ENCODE measurements around the gene SLC35E1.
"Not testable (repeated sequence)": the region's sequence is repeated elsewhere in the genome, so short reads cannot be mapped to it uniquely, and the experiment has no call there.

Gene SLC35E1

DNA sequence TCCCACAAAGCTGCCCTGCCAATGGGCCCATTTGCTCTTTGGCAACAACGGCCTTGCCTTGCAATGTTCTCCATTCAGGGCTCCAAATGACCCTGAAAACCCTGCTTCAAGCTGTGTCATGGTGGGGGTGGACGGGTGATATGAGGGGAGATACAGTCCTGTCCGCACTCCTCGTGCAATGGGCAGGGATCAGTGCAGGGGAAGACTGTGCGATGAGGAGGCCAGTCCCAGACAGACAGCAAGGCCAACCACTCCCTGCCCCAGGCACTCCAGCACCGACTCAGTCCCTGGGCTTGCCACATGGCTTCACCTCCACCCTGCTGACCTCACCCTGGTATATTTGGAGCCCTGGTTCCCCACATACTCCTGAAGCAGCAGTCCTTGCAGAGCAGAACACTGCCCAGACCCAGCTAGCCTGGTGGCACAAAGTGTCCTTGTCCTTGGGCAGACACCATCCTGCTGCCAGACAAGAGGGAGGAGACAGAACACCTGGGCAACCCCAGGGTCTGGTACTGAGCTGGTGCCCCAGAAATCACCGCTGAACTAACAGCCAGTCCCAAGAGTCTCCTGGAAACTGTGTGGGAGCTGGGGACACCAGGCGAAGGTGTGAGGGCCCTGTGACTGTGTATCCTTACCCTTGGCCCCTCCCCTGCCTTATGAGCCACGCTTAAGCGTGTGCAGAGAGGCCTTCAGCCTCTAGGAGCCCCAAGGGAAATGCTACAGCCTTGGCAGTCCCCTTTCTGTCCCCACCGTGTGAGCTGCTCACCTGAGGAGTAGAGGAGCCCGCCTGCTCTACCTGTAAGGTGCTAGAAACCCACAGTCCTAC is 9.1 kb upstream of the SLC35E1 start:
- no peak for DNase-seq

DNA sequence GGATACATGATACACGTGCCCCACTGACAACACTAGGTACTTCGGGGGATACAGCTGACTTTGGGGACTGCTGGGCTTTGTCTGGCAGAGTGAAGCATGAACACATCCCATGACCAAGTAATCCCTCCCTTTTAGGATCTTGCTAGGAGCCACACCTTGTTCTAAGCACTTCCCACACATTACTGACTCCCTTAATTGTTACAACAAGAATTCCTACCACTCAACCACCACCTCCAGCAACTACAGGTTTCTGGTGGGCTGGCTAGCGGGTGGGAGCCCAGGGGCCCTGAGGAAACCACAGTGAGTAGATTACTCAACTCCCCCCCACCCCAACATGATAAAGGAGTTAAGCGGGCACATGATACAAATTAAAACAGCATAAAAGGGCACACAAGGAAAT is 7.2 kb upstream of the SLC35E1 start:
- no peak for DNase-seq

DNA sequence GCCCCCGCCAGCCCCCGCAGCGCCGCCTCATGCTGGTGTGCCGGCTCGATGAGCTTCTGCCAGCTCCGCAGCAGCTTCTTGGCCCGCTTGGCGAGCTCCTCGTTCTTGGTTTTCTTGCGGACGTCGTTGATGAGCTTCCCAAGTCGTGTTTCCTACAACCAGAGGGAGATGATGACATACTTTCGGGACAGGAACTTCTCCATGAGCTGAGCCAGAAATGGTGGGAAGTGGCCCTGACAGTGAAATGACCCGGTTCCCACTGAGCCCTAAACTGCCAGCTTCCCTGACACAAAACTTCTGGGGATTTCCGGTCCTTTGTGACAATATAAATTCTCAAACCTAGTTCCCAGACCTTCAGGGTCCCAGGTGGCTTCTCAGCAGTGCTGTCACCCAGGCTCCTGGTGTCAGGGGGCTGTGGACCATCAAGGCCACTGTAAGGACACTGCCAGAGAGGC is 5.3 kb upstream of the SLC35E1 start:
- no peak for DNase-seq

DNA sequence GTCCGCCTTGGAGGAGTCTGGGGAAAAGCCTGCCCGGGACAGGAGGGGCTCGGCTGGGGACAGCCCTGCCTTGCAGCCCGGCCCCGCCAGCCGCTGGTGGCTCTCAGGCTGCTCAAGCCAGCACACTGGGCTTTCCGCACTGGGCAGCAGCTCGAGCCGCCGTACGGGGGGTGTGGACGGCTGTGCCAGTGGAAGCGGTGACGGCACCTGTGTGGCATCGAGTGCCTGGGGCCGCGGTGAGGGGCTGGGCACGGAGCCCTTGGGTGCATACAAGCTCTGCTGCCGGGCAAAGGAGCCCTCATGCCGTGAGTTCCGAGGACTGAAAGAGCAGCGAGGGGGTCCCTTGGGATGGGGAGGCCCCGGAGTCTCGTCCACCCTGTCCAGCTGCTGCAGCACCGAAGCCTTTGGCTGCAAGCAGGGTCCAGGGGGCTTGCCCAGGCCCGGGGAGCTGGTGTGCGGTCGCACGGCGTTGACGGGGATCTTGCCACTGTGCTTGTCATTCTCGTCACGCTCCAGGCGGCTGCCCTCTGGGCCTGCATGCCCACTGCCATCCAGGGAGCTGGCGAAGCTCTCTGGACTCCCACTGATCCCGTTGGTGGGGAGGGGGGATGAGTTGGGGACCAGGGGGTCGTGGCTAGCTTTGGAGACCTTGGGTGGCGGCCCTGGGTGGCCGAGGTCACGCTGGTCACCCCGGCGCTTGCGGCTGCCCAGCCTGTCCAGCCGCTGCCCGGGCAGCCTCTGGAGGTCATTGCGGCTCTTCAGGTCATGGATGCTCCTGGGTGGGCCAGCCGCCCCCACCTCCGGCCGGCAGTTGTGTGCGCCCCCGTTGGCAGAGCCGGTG is 4.7 kb upstream of the SLC35E1 start:
- no peak for DNase-seq

DNA sequence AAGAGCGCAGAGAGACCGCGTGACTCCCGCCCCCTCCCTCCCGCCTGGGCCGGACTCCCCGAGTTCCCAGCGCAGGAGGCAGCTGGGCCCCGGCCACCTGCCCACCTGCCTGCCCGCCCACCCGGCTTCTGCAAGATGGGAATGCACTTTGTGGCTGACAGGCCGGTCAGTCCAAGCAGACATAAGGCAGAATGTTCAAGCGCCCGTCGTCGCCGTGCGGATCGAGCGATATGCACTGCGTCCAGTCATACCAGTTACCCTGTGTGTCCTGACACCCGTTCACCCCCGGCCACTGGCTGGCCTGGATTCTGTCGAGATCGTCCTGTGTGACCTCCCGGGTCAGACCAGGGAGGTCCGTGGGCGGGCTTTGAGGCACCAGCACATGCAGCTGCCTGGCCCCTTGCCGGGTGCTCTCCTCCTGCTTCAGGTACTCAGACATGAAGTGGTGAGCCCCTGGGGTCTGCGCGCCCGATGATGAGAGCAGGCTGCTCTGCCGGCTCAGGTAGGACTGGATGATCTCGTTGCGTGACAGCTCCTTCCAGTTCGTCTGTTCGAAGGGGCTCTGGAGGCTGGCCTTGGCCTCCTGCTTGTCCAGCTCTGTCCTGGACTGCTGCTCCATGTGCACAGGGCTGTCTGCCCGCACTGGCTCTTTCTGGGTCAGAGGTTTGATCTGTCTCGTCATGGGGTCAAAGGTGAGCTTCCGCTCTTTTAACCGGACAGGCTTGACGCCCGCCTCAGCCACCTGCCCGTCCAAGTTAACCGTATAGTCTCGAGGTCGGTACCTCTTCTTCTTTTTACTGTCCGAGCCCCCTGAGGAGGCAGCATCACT is 3.9 kb upstream of the SLC35E1 start:
- no peak for DNase-seq

DNA sequence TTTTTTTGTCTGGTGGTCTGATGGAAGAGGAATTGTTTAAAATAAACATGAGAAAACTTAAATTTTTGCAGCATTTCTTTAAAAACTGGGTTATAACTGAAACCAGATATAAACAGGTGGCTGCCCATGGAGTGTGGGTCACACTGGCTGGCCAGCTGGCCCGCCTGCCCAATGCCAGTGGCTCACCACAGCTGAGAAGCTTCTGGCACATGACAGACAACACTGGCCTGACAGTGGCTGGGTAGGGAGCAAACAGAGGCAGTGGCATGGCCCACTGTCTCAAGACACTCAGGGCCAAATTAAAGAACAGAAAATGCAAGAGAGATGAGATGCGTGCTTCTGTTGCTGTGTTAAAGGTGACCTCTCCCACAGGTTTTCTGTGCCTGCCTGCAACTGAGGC is 3.1 kb upstream of the SLC35E1 start:
- DNase-seq, result no peak

DNA sequence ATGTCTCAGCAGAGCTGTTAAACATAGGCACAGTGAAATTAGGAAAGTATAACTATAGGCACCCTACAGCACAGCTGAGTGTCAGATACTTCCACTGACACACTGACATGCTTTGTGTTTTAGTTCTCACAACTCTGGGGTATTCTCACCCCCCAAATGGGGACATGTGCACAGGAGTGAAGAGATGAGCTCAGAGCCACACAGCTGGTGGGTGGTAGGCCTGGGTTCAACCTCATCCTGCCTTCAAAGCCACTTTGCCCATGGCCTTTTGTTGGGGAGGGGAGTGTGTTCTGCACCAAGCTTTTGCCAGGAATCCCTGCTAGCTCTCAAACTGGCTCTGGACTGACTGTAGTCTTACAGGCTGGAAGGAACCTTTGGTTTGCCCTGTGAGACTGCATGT is 1.7 kb upstream of the SLC35E1 start:
- no peak for DNase-seq

DNA sequence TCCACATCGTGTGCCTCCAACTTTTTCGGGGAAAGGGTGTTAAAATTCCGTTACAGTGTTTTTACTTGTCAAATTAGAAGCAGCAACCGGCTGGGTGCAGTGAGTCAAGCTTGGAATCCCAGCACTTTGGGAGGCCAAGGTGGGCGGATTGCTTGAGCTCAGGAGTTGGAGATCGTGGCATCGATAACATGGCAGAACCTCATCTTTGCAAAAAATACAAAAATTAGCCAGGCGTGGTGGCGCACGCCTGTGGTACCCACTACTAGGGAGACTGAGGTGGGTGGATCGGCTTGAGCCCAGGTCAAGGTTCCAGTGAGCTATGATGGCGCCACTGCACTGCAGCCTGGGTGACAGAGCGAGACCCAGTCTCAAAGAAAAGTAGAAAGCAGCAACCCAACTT is 1.1 kb upstream of the SLC35E1 start:
- DNase-seq, result no peak

DNA sequence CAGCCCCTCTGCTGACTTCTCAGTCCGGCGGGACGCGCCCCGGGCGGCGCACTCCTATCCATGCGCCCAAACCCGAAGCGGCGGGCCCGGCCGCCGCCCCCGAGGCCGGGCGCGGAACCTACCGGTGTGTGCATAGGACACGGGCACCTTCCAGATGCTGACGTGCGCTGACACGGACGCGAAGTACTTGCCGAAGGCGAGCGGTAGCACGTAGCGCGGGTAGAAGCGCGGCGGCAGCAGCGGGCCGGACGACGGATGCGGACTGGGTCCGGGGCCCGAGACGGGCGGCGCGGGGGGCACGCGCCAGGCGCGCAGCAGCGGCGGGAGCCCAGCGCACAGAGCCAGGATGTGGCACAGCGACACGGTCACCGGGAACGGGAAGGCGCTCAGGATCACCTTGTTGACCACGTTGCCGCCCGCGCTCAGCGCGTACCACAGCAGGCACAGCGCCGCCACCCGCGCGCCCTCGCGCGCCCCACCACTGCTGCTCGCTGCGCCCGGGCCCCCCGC is 338 bp downstream of the SLC35E1 start:
- DNase-seq, result no peak

DNA sequence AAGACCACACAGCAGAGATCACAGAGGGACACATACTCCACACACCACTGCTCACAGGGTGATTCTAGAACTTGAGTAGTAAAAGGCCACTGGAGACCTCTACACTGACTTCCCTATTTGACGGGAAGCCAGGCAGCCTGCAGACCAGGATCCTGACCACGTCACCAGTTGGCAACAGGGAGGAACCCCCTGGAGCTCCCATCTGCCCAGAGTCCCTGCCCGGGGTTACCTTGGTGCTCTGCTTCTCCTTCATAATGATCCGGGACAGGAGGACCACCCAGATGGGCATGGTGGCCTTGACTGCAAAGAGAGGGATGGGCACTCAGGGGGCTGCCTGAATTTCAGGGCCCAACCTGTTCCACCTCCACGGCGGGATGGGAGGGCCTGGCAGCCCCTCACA is 932 bp downstream of the SLC35E1 start:
- DNase-seq, result peak in 1 of 2 experiments; percentile 8

DNA sequence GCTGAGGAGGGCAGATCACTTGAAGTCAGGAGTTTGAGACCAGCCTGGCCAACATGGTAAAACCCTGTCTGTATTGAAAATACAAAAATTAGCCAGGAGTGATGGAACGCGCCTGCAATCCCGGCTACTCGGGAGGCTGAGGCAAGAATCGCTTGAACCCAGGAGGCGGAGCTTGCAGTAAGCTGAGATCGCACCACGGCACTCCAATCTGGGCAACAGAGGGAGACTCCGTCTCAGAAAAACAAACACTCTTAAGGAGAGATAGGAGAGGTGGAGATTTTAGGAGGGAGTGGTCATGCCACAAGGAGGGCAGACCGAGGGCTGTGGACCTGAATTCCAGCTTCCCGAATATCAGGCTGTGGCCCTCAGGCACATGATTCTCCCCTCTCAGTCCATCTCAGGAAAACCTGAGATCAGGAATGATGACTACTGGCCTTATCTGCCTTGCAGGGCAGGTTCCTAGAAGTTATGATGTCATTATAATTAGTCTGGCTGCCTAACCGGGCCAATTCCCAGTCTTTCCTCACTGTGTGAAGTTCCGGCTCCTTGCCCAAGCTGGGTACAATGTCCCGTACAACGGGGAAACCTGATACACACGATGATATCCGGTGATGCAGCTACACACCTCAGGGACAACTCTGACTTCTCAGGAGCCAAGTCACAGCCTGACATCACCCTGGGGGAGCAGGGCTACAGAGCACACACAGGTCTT is 2.5 kb downstream of the SLC35E1 start:
- no peak for DNase-seq

DNA sequence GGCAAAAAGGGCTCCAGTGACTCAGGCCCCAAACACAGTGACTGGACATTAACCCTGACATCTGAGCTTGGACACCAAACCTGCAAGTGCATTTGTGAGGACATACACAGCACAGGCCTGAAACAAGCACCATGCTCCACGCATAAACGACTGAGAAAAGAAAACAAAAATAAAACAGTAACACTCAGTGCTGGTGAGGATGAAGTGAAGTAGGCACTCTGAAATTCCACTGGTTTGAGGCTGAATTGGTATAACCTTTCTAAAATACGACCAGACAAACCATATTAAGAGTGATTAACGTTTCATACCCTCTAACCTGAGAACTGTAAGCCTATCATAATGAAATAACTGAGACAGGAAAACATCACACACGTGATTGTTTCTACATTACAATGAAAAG is 5.5 kb downstream of the SLC35E1 start:
- DNase-seq, result no peak

DNA sequence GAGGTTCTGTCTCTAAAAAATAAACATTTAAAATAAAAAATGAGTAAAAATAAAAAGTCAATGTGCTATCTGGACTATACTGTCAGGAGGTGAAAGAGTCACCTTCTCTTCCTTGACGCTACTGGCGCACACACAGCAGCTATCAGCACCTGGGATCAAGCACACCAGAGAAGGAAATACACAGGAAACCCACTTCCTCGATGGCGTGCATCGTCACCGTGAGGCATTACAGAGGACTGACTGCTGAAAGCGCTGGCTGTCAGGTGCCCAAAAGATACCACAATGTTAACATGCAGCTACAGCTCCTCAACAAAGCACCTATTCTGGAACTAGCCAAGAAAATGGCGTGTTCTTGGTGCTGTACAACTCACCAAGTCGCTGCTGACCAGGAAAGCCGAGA is 6.1 kb downstream of the SLC35E1 start:
- DNase-seq, result no peak

DNA sequence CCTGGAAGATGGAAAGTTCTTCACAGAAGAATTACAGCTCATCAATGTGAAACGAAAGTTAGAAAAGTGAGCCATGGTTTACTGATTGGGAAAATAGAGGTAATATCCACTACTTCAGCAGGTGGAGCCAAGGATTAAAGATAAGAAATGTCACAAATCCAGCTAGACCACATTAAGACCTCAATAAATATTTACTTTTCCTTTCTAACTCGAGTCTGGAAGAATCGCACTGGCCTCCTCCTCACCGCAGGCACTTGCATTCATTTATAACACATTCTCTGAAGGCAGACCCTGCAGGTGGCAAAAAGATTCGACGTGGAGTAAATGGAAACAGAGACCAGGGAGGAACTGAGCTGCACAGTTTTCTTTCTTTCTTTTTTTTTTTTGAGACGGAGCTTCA is 7.4 kb downstream of the SLC35E1 start:
- no peak for DNase-seq

DNA sequence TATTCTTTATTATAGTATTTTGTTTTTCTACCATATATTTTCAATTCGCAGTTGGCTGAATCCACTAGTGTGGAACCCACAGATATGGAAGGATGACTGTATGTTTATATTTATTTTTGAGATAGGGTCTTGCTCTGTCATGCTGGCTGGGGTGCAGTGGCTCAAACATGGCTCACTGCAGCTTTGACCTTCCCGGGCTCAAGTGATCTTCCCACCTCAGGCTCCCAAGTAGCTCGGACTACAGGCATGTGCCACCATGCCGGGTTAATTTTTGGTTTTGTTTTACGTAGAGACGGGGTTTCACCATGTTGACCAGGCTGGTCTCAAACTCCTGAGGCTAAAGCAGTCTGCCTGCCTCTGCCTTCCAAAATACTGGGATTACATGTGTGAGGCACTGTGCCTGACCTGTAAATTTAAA is 9.6 kb downstream of the SLC35E1 start:
- DNase-seq, result no peak

DNA sequence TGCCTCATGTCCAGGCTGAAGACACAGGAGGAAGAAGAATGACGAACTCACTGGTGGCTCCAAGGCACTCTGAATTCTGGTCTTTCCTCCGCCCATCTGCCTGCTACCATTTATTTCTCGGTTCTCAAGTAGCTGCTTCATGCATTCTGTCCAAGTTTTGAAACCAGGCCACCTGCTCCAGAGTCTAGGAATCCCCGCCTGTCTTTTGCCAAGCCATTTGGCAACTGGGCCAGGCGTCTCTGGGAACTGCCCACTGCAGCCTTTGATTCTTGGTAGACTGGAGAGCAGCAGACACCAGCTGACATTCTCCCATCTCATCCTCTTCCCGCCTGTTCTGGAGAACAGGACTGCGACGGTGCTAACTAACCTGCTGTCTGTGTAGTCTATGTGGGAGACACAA is 10.8 kb downstream of the SLC35E1 start:
- peak in 1 of 2 experiments; percentile 45 for DNase-seq

DNA sequence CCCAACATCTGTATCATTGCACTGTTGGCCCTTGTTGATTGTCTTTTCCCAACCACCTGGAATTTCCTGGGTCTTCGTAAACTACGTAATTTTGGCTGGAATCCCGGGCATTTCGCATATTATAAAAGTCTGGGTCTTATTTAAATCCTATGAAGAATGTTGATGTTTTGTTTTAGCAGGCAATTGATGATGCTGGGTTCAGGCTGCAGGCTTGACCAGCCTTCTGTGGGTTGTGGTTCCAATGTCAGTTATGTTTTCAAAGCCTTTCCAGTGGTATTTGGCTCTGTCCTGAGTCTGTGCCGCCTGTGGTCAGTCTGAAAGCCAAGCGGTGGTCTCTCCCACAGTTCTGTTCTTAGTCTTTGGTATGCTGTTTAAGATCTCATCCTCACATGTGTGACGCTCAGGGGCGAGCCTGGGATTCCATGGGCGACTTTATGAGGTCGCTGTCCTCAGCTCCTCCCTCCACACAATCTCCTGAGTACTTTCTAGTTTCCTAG is 12.4 kb downstream of the SLC35E1 start:
- no peak for DNase-seq

DNA sequence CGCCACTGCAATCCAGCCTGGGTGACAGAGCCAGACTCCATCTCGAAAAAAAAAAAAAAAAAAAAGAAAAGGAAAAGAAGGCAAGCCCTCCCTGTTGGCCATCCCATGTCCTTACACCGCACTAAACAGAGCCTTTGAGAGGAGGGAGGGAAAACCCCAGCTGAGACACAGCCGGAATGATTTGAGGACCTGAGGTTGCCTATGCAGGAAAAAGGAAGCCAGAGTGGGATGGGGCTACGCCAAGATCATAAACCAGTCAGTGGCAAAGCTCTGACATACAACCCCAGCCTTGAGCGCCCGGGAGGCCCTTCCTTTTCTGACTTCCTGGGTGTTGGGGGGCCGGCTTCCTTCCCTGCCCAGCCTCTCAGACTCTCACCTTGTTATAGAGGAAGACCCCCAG is 17.4 kb downstream of the SLC35E1 start:
- no peak for DNase-seq

DNA sequence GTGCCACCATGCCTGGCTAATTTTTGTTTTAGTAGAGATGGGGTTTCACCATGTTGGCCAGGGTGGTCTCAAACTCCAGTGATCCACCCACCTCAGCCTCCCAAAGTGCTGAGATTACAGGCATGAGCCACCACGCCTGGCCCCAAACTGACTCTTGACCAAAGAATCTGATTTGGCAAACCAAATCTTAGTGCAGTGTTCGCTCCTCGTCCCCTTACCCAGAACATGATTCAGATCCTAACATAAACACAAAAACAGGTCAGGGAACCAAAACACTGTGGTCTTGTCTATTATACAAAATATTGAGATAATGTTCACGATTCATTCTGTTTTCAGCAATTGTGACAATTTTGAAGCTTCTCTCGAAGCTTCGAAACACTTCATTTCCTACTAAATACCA is 20.3 kb downstream of the SLC35E1 start:
- not testable (repeated sequence) for DNase-seq

DNA sequence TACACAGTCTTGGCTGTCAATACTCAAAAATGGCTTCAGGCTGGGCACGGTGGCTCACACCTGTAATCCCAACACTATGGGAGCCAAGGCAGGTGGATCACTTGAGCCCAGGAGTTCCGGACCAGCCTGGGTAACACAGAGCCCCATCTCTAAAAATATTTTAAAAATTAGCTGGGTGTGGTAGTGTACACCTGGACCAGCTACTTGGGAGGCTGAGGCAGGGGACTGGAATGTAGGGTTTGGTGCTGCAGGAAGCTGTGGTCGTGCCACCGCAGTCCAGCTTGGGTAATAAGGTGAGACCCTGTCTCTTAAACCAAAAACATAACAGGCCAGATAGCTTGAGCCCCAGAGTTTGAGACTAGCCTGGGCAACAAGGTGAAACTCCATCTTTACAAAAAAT is 23.3 kb downstream of the SLC35E1 start:
- no peak for DNase-seq

DNA sequence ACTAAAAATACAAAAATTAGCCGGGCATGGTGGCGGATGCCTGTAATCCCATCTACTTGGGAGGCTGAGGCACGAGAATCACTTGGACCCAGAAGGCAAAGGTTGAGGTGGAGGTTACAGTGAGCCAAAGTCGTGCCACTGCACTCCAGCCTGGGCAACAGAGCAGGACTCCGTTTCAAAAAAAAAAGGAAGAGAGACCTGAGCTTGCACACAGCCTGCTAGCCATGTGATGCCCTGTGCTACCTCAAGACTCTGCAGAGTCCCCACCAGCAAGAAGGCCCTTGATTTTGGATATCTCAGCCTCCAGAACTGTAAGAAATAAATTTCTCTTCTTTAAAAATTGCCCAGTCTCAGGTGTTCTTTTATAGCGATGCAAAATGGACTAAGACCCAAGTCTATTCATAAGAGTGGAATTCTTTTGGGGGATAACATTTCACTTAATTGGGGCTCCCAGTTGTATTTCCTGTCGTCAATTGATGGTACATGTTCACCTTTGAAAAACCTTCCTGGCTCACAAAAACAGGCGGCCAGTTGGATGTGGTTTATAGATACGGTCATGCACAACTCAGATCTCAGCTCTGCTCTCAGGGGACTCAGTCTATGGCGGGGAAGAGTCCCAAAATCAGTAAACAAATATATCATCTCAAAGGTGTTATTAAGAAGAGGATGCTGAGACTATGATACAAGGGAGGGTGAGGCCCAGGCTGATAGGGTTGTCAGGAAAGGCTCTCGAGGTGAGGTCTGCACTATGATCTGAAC is 27.6 kb downstream of the SLC35E1 start:
- DNase-seq, result no peak

Data from cerebellar nuclear complex (tissue), 1 donor.